H9 (cell line): ENCODE results near the gene PWWP2B. TPM values are rescaled to one million over a fixed set of nuclear protein-coding genes. Genes with fewer than 3 reads are reported as not detected.

Experiments used
- DNase-seq: peaks from one replicate; pipeline ENCODE4 v3.0.0-alpha.2; 2017
- H2AFZ ChIP-seq: one replicate; pipeline ENCODE4 v1.6.1; 2013; ENCODE audit warnings: mild to moderate bottlenecking, low read length, control low read depth, moderate library complexity
- H2AK5ac ChIP-seq: 2 replicates; pipeline ENCODE4 v1.6.1; 2013; ENCODE audit warnings: low read length, control low read depth, mixed read lengths; ENCODE audit not compliant: insufficient read length
- H2BK120ac ChIP-seq: one replicate; pipeline ENCODE4 v1.6.1; 2013; ENCODE audit warnings: low read depth, mild to moderate bottlenecking, low read length, control low read depth, inconsistent platforms; ENCODE audit not compliant: poor library complexity, severe bottlenecking
- H2BK12ac ChIP-seq: 2 replicates; pipeline ENCODE4 v1.6.1; 2013; ENCODE audit warnings: low read length, control low read depth, mixed read lengths, low read depth; ENCODE audit not compliant: insufficient read length
- H2BK15ac ChIP-seq: 2 replicates; pipeline ENCODE4 v1.6.1; 2013; ENCODE audit warnings: low read depth, low read length, control low read depth
- H2BK20ac ChIP-seq: one replicate; pipeline ENCODE4 v1.6.1; 2013; ENCODE audit warnings: low read depth, mild to moderate bottlenecking, low read length, control low read depth, inconsistent platforms; ENCODE audit not compliant: poor library complexity, severe bottlenecking
- H2BK5ac ChIP-seq: 2 replicates; pipeline ENCODE4 v1.6.1; 2013; ENCODE audit warnings: low read length, control low read depth, mixed read lengths; ENCODE audit not compliant: insufficient read length
- H3K14ac ChIP-seq: 2 replicates; pipeline ENCODE4 v1.6.1; 2013; ENCODE audit warnings: low read length, control low read depth; ENCODE audit not compliant: insufficient read depth
- H3K18ac ChIP-seq: 2 replicates; pipeline ENCODE4 v1.6.1; 2013; ENCODE audit warnings: low read depth, mild to moderate bottlenecking, mixed read lengths, low read length, control low read depth; ENCODE audit not compliant: insufficient read length
- H3K23ac ChIP-seq: 2 replicates; pipeline ENCODE4 v1.6.1; 2013; ENCODE audit warnings: low read length, control low read depth, mixed read lengths, low read depth; ENCODE audit not compliant: insufficient read length
- H3K23me2 ChIP-seq: 2 replicates; pipeline ENCODE4 v1.6.1; 2013; ENCODE audit warnings: low read depth, mild to moderate bottlenecking, mixed read lengths, low read length, control low read depth; ENCODE audit not compliant: insufficient read length, poor library complexity, severe bottlenecking
- H3K27ac ChIP-seq: 2 replicates; pipeline ENCODE4 v1.5.1; 2013; ENCODE audit warnings: low read length, control low read depth, mixed read lengths, low read depth; ENCODE audit not compliant: insufficient read length
- H3K27me3 ChIP-seq: 2 replicates; pipeline ENCODE4 v1.6.1; 2013; ENCODE audit warnings: low read length, control low read depth, inconsistent platforms; ENCODE audit not compliant: insufficient read depth
- H3K4ac ChIP-seq: 2 replicates; pipeline ENCODE4 v1.6.1; 2013; ENCODE audit warnings: low read depth, mild to moderate bottlenecking, control low read depth, inconsistent platforms, low read length, moderate library complexity
- H3K4me1 ChIP-seq: 2 replicates; pipeline ENCODE4 v1.6.1; 2013; ENCODE audit warnings: low read length, control low read depth, inconsistent platforms; ENCODE audit not compliant: insufficient read depth
- H3K4me2 ChIP-seq: 2 replicates; pipeline ENCODE4 v1.6.1; 2013; ENCODE audit warnings: low read length, control low read depth, mixed read lengths; ENCODE audit not compliant: insufficient read length, insufficient read depth
- H3K56ac ChIP-seq: 2 replicates; pipeline ENCODE4 v1.6.1; 2013; ENCODE audit warnings: low read depth, mild to moderate bottlenecking, mixed read lengths, low read length, control low read depth; ENCODE audit not compliant: insufficient read length
- H3K79me1 ChIP-seq: 2 replicates; pipeline ENCODE4 v1.6.1; 2013; ENCODE audit warnings: low read depth, mild to moderate bottlenecking, moderate library complexity, low read length, control low read depth, inconsistent platforms; ENCODE audit not compliant: insufficient read depth, poor library complexity, severe bottlenecking
- H3K79me2 ChIP-seq: 2 replicates; pipeline ENCODE4 v1.6.1; 2013; ENCODE audit warnings: low read length, control low read depth, inconsistent platforms; ENCODE audit not compliant: insufficient read depth
- H3K9ac ChIP-seq: 2 replicates; pipeline ENCODE4 v1.6.1; 2013; ENCODE audit warnings: low read length, control low read depth, mixed read lengths; ENCODE audit not compliant: insufficient read length; ENCODE audit errors: extremely low read depth
- H3K9me3 ChIP-seq: one replicate; pipeline ENCODE4 v1.6.1; 2013; ENCODE audit warnings: low read depth, low read length, inconsistent platforms; ENCODE audit not compliant: control insufficient read depth
- H3T11ph ChIP-seq: one replicate; pipeline ENCODE4 v1.6.1; 2013; ENCODE audit warnings: mild to moderate bottlenecking, low read length, control low read depth, inconsistent platforms
- H4K20me1 ChIP-seq: one replicate; pipeline ENCODE4 v1.6.1; 2013; ENCODE audit not compliant: control insufficient read depth, insufficient read length, insufficient read depth
- H4K5ac ChIP-seq: 2 replicates; pipeline ENCODE4 v1.6.1; 2013; ENCODE audit warnings: low read depth, mild to moderate bottlenecking, mixed read lengths, low read length, control low read depth; ENCODE audit not compliant: insufficient read length
- H4K8ac ChIP-seq: replicated peaks from 2 replicates; pipeline ENCODE4 v1.6.1; 2013; ENCODE audit warnings: low read length, control low read depth, mixed read lengths, low read depth; ENCODE audit not compliant: insufficient read length
- H4K91ac ChIP-seq: 2 replicates; pipeline ENCODE4 v1.6.1; 2013; ENCODE audit warnings: low read depth, mild to moderate bottlenecking, moderate library complexity, mixed read lengths, low read length, control low read depth; ENCODE audit not compliant: insufficient read length
- H3K27ac Mint-ChIP-seq, 3 experiments: 2 replicates in 2 of 3; 3 replicates in 1 of 3; pipeline ENCODE4 v1.8.0; 2020 to 2021; ENCODE audit warnings: mixed read lengths in 3 of 3, mild to moderate bottlenecking in 1 of 3, moderate library complexity in 1 of 3
- H3K27me3 Mint-ChIP-seq: 2 replicates; pipeline ENCODE4 v1.8.0; 2021; ENCODE audit warnings: low read depth, mild to moderate bottlenecking, moderate library complexity, mixed read lengths
- H3K36me3 Mint-ChIP-seq, 3 experiments: 2 replicates in 2 of 3; 3 replicates in 1 of 3; pipeline ENCODE4 v1.8.0; 2020 to 2021; ENCODE audit warnings: low read depth in 3 of 3, mixed read lengths in 3 of 3; ENCODE audit not compliant: insufficient read depth in 1 of 3
- H3K4me1 Mint-ChIP-seq, 2 experiments: 2 replicates each; pipeline ENCODE4 v1.8.0; 2020; ENCODE audit warnings: mixed read lengths in 2 of 2
- H3K4me3 Mint-ChIP-seq, 2 experiments: 2 replicates in 1 of 2; 3 replicates in 1 of 2; pipeline ENCODE4 v1.8.0; 2020 to 2021; ENCODE audit warnings: mild to moderate bottlenecking in 2 of 2, mixed read lengths in 2 of 2, moderate library complexity in 1 of 2
- H3K9me3 Mint-ChIP-seq, 2 experiments: 2 replicates in 1 of 2; 3 replicates in 1 of 2; pipeline ENCODE4 v1.8.0; 2020; ENCODE audit warnings: mild to moderate bottlenecking in 2 of 2, mixed read lengths in 2 of 2, moderate library complexity in 1 of 2
- WGBS: extraction: QIAGEN DNeasy Blood & Tissue Kit; methylation state at CpG from one replicate; pipeline ENCODE4 v1.1.7; 2013; ENCODE audit warnings: missing lambda C conversion rate, low lambda C conversion rate, mixed read lengths; ENCODE audit not compliant: insufficient read length; ENCODE audit errors: extremely low coverage; 5-methylcytosine and 5-hydroxymethylcytosine counted together
- total RNA-seq: library from RNA; stranded (reverse); gene quantifications from 2 replicates; pipeline ENCODE4 v1.2.1, GENCODE V29; 2021
- TF ChIP-seq, protein P1 (sequence below): fragments of 200-600 bp; sonication (generic); conservative IDR thresholded peaks from 3 replicates; pipeline ENCODE4 v1.8.0; 2021; ENCODE audit warnings: antibody characterized with exemption, mild to moderate bottlenecking

The PWWP2B gene
- total RNA-seq, 1 experiment from 2014 or later: 10.0 TPM

- no peak overlapping the region for H4K5ac ChIP-seq
- H3K79me1 ChIP-seq: no peaks in the 10 kb centered on the region
- Mint-ChIP-seq H3K27ac (no peak overlapping the region), H3K4me1 (peaks cover 5 to 12% of the 10 kb centered on the region in 2 experiments), H3K36me3 (peaks cover 0 to 8% (median 7%) of the 10 kb centered on the region in 3 experiments; a peak in 3 of 7 replicates), H3K9me3 (peaks cover 7 to 8% of the 10 kb centered on the region in 2 experiments), H3K27me3 (peaks cover 7% of the 10 kb centered on the region), H3K4me3 (no peak overlapping the region)
- no peaks in the 10 kb centered on the region for H3K79me2 ChIP-seq
- no peak overlapping the region for H3K14ac ChIP-seq
- H3K4me2 ChIP-seq: no peak overlapping the region
- no peak overlapping the region for H2BK12ac ChIP-seq
- H3K9ac ChIP-seq: no peak overlapping the region
- H2BK5ac ChIP-seq: no peak overlapping the region
- H2BK15ac ChIP-seq: no peak overlapping the region
- no CpG with 5 or more reads among the region's 16 CpGs for WGBS
- no peak overlapping the region for H2BK20ac ChIP-seq
- no peak overlapping the region for H2BK120ac ChIP-seq
- H3K9me3 ChIP-seq: no peaks in the 10 kb centered on the region
- no peaks in the 10 kb centered on the region for H3K23me2 ChIP-seq
- no peak overlapping the region for H3T11ph ChIP-seq
- H2AK5ac ChIP-seq: no peak overlapping the region
- no peaks in the 10 kb centered on the region for H3K4me1 ChIP-seq
- H3K56ac ChIP-seq: no peak overlapping the region
- no peak overlapping the region for H3K4ac ChIP-seq
- no peak overlapping the region for H3K18ac ChIP-seq
- H4K20me1 ChIP-seq: no peaks in the 10 kb centered on the region
- no peak overlapping the region for H2AFZ ChIP-seq
- H3K27me3 ChIP-seq: no peaks in the 10 kb centered on the region
- TF ChIP-seq, protein P1, sequence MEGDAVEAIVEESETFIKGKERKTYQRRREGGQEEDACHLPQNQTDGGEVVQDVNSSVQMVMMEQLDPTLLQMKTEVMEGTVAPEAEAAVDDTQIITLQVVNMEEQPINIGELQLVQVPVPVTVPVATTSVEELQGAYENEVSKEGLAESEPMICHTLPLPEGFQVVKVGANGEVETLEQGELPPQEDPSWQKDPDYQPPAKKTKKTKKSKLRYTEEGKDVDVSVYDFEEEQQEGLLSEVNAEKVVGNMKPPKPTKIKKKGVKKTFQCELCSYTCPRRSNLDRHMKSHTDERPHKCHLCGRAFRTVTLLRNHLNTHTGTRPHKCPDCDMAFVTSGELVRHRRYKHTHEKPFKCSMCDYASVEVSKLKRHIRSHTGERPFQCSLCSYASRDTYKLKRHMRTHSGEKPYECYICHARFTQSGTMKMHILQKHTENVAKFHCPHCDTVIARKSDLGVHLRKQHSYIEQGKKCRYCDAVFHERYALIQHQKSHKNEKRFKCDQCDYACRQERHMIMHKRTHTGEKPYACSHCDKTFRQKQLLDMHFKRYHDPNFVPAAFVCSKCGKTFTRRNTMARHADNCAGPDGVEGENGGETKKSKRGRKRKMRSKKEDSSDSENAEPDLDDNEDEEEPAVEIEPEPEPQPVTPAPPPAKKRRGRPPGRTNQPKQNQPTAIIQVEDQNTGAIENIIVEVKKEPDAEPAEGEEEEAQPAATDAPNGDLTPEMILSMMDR: no peak
- no peak overlapping the region for H4K91ac ChIP-seq
- no peak overlapping the region for H3K27ac ChIP-seq
- DNase-seq: peak; percentile 77
- no peak overlapping the region for H3K23ac ChIP-seq
- H4K8ac ChIP-seq: no peak overlapping the region
Measured at GRCh38 chr10:132389433-132390169, 7.4 kb upstream of the PWWP2B start.
